KG1 (cell line): ENCODE results near the gene PLPPR3.

ENCODE experiments used
- DNase-seq: peaks from one replicate; lab custom pipeline; 2025; lab: John Stamatoyannopoulos, UW

PLPPR3 gene

DNA sequence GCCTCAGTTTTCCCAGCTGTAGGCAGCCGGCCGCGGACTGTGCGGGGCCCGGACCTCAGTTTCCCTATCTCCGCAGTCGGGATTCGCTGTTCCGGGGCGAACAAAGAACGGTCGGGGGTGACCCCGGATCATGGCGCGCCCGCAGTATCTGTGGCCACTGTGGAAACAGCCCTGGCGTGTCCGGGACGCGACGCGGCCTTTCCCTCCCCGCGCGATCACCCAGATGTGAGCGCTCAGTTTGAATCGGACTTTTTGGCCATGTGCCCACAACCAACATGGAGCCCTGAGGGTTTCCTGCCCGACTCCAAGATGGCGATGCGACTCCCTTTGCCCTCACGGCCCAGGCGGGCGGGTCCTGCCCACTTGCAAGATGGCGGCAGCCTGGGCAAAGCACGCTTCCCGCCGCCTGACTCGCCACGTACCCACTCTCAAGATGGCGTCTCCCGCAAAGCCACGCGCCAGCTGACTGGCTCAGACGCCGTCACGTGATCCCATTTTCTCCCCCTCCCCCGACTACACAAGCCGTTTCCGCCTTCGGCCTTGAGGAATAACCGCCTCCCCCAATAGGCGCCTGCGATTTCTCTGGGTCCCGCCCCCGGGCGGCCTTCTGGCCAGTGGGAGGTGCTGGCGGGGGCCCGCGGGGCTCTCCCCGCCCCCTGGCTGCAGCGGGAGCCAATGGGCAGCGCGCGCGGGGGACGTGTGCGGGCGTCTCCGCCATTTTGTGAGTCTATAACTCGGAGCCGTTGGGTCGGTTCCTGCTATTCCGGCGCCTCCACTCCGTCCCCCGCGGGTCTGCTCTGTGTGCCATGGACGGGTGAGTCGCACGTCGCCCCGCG, 24.8 kb downstream of the PLPPR3 start, which contains the start of gene PTBP1:
TSS of gene PTBP1 (plus strand) at position 761 of the 836 bp plus-strand sequence. CDS start at position 807, 46 bp downstream.
- DNase-seq = peak; percentile 99

DNA sequence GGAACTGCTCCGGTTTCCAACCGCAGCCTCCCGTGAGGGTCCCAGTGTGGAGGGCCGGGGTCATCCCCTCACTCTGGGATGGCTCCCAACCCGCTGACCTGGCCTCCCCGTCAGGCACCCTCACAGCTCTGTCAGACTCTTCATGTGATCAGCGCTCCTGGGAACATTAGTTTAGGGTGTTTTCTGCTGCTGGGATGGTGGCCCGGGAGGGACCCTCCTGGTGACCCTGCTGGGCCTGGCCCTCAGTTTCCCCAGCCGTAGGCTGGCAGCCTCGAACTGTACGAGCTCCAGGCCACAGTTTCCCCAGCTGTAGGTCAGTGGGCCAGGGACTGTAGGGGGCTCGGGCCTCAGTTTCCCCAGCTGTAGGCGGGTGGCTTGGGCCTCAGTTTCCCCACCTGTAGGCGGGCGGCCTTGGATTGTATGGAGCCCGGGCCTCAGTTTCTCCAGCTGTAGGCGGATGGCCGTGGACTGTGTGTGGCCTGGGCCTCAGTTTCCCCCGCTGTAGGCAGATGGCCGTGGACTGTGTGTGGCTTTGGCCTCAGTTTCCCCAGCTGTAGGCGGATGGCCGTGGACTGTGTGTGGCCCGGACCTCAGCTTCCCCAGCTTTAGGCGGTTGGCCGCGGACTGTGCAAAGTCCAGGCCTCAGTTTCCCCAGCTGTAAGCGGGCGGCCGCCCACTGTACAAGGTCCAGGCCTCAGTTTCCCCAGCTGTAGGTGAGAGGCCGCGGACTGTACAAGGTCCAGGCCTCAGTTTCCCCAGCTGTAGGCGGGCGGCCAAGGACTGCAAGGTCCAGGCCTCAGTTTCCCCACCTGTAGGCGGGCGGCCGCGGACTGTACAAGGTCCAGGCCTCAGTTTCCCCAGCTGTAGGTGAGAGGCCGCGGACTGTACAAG, 25.8 kb downstream of the PLPPR3 start:
- DNase-seq = no peak

DNA sequence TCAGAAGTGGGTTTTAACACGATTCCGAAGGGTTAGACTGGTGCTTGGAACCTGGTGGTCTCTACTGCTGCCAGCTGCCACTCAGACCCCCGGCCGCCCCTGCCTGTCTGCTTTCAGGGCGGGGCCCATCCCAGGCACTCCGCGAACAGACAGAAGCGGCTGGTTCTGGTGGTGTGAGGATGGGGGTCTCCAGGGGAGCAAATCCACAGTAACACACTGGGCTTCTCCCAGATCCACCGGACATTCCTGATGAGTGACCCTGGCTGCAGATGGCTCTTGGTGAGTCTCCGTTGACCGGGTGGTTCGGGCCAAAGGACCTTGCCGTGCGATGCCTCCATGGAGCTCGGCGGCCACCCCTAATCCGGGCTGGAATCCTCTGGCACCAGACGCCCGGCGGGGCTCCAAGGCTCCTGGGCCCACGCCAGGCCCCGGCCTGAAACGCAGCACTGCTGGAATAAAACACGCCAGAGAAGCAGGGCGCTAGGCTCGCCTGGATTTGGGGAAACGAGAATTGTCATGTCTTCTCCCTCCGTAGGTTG, 26.6 kb downstream of the PLPPR3 start:
- DNase-seq = no peak

DNA sequence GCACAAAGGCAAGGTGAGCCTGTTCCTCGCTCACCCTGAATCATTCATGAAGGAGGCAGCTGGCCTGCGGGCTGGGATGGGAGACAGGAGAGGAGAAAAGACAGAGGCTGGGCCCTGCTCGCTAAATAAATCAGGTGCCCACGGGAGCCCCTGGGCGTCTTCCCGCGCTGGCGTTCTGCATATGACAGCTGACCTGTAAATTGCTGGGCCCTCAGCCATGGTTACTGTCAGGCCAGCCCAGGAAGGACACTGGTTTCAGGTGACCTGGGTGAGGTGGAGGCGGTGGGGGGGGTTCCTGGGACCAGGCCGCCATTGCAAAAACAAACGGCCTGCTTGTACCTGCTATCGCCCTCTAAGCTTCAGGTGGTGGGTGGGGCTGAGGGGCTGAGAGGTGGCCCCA, 27.9 kb downstream of the PLPPR3 start:
- no peak for DNase-seq

DNA sequence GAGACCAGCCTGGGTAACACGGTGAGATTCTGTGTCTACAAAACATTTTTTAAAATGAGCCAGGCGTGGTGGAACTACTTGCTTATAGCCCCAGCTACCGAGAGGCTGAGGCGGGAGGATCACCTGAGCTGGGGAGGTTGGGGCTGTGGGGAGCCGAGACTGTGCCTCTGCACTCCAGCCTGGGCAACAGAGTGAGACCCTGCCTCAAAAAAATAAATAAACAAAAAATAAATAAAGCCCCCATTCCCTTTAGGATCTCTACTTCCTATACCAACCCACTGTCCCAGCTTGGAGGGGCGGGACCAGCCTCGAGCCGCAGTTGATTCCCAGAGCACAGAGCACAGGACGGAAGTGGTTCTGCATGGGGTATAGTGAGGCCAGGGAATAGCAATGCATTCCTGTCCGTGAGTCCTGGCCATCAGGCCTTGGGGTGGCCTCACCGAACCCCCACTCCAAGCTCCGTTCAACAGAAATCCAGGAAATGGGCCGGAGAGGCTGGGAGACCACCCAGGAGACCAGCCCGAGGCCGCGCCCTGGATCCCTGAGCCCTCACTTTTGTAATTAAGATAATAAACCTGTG, 29.4 kb downstream of the PLPPR3 start:
- DNase-seq = no peak

DNA sequence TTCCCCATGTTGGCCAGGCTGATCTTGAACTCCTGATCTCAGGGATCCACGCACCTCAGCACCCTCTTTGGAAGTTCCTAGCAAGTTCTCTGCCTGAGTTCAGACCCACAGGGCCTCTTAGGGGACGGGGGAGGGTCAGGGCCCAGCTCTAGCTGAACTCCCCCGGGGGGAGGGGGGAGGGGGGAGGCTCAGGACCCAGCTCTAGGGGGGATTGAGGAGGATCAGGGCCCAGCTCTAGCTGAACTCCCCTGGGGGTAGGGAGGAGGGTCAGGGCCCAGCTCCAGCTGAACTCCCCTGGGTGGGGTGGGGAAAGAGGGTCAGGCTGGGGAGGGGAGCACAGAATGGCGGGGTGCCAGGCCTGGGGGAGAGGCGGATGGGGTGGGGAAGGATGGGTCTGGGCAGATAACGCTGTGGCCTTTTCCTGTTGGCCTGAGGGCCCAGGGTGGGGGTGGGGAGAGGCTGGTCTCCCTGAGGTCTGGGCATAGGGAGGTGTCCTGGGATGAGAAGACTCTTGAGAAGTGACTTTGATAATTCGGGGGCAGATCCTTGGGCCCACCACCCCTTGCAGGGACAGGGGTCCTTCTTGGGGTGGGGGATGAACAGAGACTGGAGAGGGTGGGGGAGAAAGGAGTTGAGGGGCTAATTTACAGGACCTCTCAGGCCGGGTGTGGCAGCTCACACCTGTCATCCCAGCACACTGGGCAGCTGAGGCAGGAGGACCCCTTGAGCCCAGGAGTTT, 30.0 kb downstream of the PLPPR3 start:
- no peak for DNase-seq

- DNase-seq = no peak
Observed at GRCh38 chr19:791007-791566, 30.7 kb downstream of the PLPPR3 start.

- no peak for DNase-seq
Observed at GRCh38 chr19:789701-790060, 32.1 kb downstream of the PLPPR3 start.

DNA sequence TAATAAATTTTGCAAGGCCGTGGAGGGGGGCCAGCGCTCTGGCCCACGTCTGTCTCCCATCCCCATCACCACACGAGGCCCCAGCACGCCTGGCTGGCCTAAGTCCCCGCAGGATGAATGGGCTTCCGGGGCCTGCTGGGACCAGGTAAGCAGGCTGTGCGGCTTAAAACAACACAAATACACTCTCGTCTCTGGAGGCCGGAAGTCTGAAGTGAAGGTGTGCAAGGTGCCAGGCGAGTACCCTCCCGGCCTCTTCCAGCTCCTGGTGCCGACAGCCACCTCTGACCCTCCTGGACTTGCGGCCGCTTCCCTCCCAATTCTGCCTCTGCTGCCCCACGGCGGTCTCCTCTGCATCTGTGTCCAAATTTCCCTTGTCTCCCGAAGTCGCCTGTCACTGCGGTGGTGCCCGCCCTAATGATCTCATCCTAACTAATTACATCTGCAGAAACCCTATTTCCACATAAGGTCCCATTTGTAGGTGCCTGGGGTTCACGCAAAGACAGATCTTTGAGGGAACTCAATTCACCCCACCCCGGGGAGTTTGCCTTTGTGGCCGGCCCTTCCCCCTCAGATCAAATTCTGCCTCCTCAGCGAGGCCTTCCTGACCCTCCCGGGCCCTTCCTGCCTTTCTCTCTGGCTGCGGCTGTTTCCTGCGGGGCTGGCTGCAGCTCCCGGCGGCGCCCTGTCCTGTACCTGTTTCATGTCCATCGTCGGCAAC, 32.6 kb downstream of the PLPPR3 start:
- DNase-seq = no peak

DNA sequence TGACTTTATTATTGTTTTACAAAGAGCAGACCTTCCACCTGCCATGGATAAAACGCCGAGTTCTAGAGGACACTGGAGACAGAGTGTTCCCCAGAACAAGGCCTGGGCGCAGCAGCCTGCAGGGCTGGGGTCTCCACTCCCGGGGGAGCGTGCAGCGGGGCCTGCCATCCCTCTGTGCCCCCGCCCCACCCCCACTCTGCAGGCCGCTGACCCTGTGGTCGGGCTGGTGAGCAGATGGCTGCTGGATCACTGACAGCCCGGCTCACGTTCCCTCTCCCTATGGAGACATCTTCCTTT, 33.1 kb downstream of the PLPPR3 start:
- no peak for DNase-seq

- DNase-seq = no peak
Observed at GRCh38 chr19:787536-787935, 34.2 kb downstream of the PLPPR3 start.

DNA sequence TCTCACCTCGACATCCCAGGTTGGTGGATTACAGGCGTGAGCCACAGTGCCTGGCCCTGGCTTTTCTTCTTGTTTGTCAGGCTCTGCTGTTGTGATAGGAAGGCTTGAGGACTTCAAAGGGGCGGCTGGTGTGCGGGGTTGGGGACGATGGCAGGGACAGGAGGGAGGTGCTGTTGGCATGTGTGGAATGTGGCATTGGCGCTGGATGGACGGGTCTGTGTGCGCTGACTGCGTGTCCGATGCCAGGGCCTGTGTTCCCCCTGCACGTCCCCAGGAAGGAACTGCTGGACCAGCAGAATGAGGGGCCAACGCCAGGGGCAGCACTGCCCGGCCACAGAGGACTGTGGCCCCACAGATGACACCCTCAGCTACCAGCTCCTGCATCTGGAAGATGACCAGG, 37.2 kb downstream of the PLPPR3 start:
- DNase-seq = no peak

DNA sequence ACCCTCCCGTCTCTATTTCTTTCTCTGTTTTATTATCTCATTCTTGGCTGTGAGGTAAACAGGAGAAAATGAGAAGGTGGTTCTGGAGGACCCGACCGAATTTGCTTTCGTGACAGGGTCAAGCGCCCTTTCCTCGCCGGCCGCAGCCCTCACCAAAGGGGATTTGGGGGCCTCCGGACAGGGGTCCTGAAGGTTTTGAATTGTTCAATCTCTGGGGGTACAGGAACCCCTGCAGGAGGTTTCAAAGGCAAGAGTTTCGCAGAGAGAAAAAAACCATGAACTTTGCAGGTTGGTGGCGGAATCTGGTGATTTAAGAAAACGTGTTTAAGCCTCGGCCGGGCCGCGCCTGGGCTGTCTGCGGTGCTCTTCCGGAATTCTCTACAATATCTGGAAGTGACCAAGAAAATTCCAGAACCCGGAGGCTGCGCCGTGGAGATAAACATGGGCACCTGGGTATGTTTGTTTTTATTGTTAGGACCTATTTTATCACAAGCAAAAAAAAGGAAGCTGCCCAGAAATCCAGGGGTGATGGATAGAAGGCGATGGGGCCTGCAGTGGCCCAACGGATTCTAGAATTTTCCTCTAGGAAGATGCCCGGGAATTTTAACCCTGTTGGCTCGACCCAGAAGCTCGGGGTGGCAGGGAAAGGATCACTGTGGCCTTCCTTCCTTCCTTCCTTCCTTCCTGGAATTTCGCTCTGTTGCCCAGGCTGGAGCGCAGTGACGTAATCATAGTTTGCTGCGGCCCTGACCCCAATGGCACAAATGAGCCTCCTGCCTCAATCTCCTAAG, 38.7 kb downstream of the PLPPR3 start:
- no peak for DNase-seq

- DNase-seq = no peak
Observed at GRCh38 chr19:782185-782877, 39.4 kb downstream of the PLPPR3 start.

- DNase-seq = no peak
Observed at GRCh38 chr19:781800-782184, 40.0 kb downstream of the PLPPR3 start.

DNA sequence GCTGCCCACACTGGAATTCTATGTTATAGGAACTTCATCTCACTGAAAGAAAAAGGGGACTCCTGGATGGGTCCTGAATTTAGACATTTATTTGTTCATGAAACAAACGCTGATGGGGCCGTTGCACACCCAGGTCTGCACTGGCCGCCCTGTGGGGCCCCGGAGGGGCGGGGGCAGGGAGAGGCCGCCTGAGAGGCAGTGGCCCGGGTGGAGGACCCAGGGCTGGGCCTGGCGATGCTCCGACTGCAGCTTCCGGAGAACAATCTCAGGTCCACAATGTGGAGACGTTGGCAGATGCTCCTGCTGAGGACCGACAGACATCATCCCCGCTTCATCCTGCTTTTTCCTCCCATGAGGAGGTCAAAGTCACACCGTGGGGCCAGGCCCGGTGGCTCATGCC, 40.8 kb downstream of the PLPPR3 start:
- no peak for DNase-seq

- DNase-seq = no peak
Observed at GRCh38 chr19:778910-779653, 42.7 kb downstream of the PLPPR3 start.

DNA sequence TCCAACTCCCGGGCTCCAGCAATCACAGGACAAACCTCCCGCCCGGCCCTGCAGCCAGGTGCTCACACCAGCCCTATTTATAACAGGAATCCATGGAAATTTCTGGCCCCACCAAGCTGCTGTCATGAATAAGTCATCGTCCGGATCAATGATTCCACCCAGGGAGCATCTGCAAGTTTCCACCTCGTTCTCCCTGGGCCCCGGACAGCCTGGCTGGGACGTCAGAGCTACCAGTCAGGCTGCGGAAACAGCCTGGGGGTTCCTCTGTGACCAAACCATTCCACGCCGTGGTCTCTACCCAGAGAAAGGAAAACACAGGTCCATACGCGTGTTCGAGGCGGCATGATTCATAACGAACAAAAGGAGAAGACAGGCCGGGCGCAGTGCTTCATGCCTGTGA, 45.2 kb downstream of the PLPPR3 start:
- DNase-seq = no peak
